GM21515 (cell line): ENCODE measurements around the gene PRKCE.

ENCODE experiments used
- ATAC-seq: cut with Tn5 transposase; IDR thresholded peaks from one replicate; pipeline ENCODE4 v1.9.1; 2021; ENCODE audit not compliant: unreplicated experiment

PRKCE gene

GRCh38 chr2:46091004-46091403 is 439.5 kb downstream of the PRKCE start:
- ATAC-seq, result no peak

GRCh38 chr2:46091961-46092667 is 440.6 kb downstream of the PRKCE start:
- no peak for ATAC-seq

GRCh38 chr2:46094689-46095088 is 443.2 kb downstream of the PRKCE start:
- no peak for ATAC-seq

GRCh38 chr2:46095830-46096229 is 444.4 kb downstream of the PRKCE start:
- no peak for ATAC-seq

- ATAC-seq, result no peak
These were observed 444.8 kb downstream of the PRKCE start for GRCh38 chr2:46096260-46096659.

- ATAC-seq, result no peak
These were observed 446.4 kb downstream of the PRKCE start for GRCh38 chr2:46097714-46098480.

GRCh38 chr2:46098621-46099062 is 447.2 kb downstream of the PRKCE start:
- no peak for ATAC-seq

- no peak for ATAC-seq
These were observed 450.2 kb downstream of the PRKCE start for GRCh38 chr2:46101557-46102220.

- ATAC-seq, result no peak
These were observed 455.2 kb downstream of the PRKCE start for GRCh38 chr2:46106690-46107089.

- ATAC-seq, result no peak
These were observed 463.5 kb downstream of the PRKCE start for GRCh38 chr2:46114996-46115395.

GRCh38 chr2:46116150-46116549 is 464.7 kb downstream of the PRKCE start:
- ATAC-seq, result no peak

- ATAC-seq, result no peak
These were observed 465.1 kb downstream of the PRKCE start for GRCh38 chr2:46116553-46116991.

GRCh38 chr2:46117379-46117778 is 465.9 kb downstream of the PRKCE start:
- no peak for ATAC-seq

GRCh38 chr2:46117994-46118393 is 466.5 kb downstream of the PRKCE start:
- ATAC-seq, result no peak

- ATAC-seq, result no peak
These were observed 467.3 kb downstream of the PRKCE start for GRCh38 chr2:46118656-46119371.

- no peak for ATAC-seq
These were observed 468.0 kb downstream of the PRKCE start for GRCh38 chr2:46119453-46119852.

- ATAC-seq, result no peak
These were observed 469.5 kb downstream of the PRKCE start for GRCh38 chr2:46120792-46121555.

GRCh38 chr2:46122318-46122976 is 471.0 kb downstream of the PRKCE start:
- no peak for ATAC-seq

GRCh38 chr2:46123013-46123412 is 471.5 kb downstream of the PRKCE start:
- ATAC-seq, result no peak

GRCh38 chr2:46125798-46126197 is 474.3 kb downstream of the PRKCE start:
- no peak for ATAC-seq
